GM21529 (cell line): ENCODE data around the gene ACADVL.
"Not testable (repeated sequence)": the region's sequence is repeated elsewhere in the genome, so short reads cannot be mapped to it uniquely, and the experiment has no call there.

ENCODE experiments used
- ATAC-seq: cut with Tn5 transposase; IDR thresholded peaks from one replicate; pipeline ENCODE4 v1.9.1; 2021; ENCODE audit not compliant: unreplicated experiment

ACADVL gene

GRCh38 chr17:7234083-7234951 is 14.6 kb downstream of the ACADVL start, which contains the start of gene DVL2:
TSS of gene DVL2 (minus strand) at chr17:7234517. CDS start at chr17:7234262, 255 bp downstream.
- peak; percentile 54 for ATAC-seq

DNA sequence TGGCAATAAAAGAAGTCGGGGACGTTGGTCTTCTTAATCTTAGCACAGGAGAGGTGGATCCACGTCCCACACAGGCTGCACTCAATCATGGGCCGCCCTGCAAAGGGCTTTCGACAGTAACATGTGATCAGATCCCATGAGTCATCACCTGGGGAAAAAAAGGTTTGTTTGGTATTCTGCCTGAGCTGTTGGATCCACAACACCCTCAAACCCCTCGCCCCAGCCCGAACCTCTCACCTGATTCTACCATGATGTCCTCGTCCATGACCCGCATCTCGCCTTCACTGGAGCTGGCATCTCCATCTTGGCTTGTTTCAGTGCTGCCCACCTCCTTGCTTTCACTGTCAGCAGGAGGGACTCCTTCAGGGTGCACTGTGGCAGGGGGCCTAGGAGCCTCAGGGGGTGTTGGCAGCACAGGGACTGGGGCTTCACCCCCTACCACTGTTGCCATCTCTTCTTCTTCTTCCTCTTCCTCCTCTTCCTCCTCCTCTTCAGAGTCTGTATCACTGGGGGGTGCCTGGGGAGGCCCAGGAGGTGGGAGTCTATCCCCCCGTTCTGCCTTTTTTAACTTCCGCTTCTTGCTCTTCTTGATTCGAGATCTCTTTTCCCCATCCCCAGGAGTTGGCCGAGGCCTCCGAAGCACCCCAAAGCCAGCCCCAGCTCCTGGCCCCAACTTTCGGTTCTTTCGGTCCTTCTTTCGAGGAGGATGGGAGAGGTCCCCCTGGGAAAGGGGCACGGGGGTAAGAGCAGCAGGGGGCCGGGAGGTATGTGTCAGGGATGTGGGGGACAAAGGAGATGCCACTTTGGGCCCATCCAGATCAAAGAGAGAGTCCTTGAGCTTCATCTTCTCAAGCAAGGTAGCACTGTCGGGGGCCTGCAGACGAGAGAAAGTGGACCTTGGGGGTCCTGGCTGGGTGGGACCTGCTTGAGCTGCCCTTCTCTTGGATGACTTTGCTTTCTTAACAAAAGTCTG is 16.2 kb downstream of the ACADVL start:
- no peak for ATAC-seq

- no peak for ATAC-seq
Observed at GRCh38 chr17:7236808-7237207, 17.1 kb downstream of the ACADVL start.

GRCh38 chr17:7237266-7237760 is 17.6 kb downstream of the ACADVL start:
- ATAC-seq = no peak

DNA sequence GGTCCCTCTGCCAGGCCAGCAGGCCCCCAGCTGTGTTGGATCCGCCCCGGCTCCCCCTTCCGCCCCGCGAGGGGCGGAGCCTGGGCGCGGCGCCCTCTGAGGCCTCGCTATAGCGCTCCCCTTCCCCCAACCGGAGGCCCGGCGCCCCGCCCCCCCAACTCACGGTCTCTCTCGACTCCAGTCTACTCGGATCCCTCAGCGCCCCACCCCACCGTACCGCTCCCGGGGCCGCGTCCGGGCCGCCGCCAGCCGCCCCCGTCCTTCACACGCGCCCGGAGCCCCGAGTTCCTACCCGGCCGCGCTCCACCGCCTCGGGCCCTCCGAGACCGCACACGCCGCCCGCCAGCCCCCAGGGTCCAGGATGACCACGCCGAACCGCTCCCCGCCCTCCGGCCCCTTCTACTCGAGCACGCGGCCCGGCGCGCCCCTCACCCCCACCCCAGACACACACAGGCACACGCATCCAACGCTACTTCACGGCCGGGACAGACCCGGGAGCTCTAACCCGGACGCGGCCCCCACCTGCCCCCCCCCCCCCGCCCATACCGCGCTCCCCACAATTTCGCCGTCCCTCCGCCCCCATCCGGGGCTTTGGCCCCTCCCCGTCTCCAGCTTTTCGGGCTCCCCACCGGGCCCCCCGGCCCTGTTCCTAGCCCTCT is 18.2 kb downstream of the ACADVL start:
- no peak for ATAC-seq

GRCh38 chr17:7238420-7239090 is 18.8 kb downstream of the ACADVL start:
- ATAC-seq = no peak

GRCh38 chr17:7239091-7240027 is 19.6 kb downstream of the ACADVL start, which contains the start of gene PHF23:
TSS of gene PHF23 (minus strand) at chr17:7239457. CDS start at chr17:7239279, 178 bp downstream.
- peak; percentile 43 for ATAC-seq

DNA sequence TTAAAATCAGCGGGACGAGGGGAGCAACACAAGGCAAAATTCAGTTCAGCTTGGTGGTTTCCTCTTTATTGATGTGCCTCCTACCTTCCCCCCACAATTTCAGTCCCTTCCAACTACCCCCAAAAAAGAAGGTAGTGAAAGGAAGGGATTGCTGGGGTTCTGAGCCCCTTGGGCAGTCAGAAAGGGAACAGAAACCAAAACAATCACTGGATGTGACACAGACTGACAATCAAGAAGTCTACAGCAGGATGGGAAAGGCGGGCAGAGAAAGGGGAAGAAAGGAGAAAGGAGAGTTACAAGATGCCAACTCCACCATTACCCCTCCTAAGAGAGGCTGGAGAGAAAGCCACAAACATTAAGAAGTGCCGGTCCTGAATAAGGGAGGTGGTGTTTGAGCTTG is 20.6 kb downstream of the ACADVL start:
- no peak for ATAC-seq

GRCh38 chr17:7241090-7241733 is 21.5 kb downstream of the ACADVL start:
- ATAC-seq = no peak

GRCh38 chr17:7241783-7242716 is 22.3 kb downstream of the ACADVL start, which contains the start of gene GABARAP:
TSS of gene GABARAP (minus strand) at chr17:7242449. CDS start at chr17:7242330, 119 bp downstream.
- no peak for ATAC-seq

DNA sequence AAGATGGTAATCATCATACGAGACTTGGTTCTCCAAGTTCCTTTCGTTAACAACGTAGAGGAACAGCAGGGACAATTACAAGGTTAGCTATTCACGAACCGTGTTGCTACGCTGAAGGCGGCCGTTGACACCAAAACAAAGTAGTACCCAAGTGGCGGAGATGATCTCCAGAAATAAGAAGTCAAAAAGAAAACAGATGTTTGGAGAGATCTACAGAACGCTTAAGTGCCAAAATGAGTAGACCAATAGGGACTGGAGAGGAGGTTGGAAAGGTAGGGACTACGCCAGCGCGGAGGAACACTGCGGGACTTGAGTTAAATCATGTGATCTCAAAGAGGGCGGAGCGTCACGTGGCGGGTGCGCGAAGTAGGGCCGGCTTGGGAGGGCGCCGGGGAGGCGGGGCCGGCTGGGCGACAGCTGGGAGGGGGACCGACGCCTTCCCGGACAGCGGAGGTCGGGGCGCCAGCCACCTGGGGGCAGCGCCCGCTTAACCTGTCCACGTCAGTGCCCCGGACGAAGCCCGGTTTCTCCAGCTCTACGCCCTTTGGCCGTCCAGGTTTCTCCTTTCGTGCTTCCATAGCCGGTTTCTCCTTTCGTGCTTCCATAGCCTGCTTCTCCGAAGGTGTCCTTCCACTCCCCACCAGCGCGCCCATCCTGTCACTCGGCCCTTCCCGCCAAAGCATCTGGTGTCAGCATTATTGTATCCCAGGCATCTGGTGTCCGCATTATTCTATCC is 23.1 kb downstream of the ACADVL start:
- ATAC-seq = peak; percentile 43

DNA sequence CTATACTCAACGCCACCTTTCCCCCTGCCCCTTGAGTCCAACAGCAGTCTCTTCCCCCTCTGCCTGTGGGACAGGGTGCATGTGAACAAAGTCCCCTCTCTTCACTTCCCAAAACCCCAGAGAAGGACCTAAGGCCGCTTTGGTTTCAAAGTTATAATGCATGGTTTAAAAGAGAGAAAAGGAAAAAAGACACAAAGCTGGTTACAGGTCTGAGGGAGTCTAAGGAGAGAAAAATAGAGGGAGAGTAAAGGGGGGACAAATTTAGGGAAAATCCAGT is 23.7 kb downstream of the ACADVL start:
- ATAC-seq = no peak

DNA sequence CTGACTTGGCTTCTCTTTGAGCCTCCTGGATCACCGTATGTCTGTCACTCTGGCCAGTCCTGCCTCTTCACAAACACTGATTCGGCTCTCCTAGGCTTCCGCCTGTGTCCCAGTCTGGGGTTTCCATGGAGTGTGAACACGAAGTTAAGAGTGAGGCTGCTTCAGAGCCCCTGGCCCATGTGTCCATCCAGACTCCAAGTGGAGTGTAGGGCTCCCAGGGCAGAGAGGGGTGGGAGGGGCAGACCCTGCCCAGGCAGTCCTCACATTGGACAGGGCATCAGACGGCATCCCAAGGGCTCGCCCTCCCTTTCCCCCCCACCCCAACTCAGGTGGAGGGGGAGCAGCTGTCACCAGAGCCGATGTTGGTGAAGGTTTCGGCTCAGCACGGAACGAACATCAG is 24.1 kb downstream of the ACADVL start:
- ATAC-seq = not testable (repeated sequence)

DNA sequence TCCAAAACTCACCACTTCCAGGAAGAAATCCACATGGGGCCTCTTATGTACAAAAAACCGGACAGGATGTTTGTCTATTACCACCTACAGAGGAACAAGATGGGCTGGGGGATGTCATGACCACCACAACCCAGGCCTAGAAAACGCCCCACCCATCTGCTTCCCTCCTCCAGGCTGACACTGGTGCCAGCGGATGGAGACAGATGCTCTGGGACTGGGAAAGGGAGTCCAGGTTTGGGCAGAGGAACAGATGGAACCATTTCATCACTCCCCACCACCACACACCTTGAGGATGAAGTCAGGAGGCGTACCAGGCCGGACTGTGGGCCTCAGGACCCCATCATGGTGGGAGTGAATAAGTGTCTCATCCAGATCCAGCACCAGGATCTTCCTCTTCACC is 27.0 kb downstream of the ACADVL start:
- no peak for ATAC-seq

DNA sequence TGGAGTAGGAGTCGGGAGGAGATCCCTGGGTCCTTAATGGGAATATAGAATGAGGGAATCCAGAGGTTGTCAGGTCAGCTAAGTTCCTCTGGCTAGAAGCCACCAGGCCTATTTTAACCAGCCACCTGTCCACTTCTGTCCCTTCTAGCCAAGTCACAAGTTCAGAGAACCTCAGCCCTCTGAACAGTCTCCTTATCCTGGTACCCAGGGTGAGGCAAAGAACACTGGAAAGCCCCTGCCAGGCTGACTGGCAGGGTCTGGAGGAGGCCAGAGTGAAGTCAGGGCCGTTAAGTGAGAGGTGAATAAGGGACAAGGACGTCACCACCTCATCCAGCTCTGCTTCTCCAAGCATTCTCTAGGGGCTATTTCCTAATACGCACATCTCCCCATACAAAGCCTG is 29.1 kb downstream of the ACADVL start:
- no peak for ATAC-seq

GRCh38 chr17:7249214-7249613 is 29.5 kb downstream of the ACADVL start:
- no peak for ATAC-seq

DNA sequence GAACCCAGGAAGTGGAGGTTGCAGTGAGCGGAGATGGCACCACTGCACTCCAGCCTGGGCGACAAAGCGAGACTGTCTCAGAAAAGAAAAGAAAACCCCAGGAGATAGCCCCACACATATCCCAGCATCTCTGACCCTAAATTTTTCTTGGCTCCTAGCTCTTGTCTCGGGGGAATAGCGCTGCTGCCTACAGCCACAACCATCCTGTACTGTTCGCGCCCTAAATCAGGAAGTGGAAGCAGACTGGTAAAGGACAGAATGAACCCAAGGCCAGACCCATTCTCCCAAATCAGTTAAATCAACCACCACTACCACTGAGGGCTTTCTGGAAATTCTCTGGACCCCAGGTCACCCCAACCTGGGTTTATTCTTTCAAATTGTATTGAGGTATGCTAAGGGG is 30.1 kb downstream of the ACADVL start:
- ATAC-seq = no peak
